ENCODE data around the gene SLC27A1.

SLC27A1 gene

DNA sequence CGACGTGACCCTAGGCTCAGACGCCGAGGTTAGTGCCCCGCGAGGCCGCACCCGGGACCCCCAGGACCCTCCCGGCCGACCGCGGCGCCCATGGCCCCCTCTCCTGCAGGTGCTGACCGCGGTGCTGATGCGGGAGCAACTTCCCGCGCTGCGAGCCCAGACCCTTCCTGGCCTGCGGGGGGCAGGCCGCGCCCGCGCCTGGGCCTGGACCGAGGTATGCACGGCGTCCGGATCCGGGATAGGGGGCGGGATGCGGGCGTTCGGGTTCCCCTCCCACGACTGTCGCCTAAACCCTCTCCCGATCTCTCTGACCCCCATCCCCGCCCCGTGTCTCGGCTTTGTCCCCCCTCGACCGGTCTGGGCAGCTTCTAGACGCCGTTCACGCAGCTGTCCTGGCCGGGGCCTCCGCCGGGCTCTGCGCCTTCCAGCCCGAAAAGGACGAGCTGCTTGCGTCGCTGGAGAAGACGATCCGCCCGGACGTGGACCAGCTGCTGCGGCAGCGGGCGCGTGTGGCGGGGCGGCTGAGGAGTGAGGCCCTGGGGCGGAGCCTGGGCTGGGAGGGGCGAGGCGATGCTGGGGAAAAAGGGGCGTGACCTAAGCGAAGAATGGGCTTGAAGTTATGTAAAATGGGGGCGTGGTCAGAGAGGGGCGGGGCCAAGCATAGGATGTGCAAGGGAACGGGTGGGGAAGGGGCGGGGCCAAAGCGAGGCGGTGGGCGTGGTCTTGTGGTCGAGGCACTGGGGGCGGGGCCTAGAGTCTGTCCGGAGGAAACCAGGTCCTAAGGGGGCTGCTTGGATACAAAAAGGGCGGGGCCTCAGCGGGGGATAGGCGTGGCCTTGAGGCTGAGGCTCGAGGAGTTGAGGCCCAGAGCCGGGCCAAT lies 69.2 kb downstream of the SLC27A1 start (continued):
- no peak for TF ChIP-seq ZNF571 (tag by site-specific recombination; IDR thresholded peaks at IDR 0.05)
- 0 out of 2 replicates have a peak, but pooled peaks have one; percentile 24 for TF ChIP-seq ZNF777 (tag by site-specific recombination; IDR thresholded peaks at IDR 0.05; ENCODE audit: borderline replicate concordance)
- no peak for TF ChIP-seq ZFP3 (tag by site-specific recombination; IDR thresholded peaks at IDR 0.05; ENCODE audit: low read depth)
- TF ChIP-seq ZSCAN23 (tag by site-specific recombination; IDR thresholded peaks at IDR 0.05), result no peak
- no peak for TF ChIP-seq ZNF214 (tag by site-specific recombination; IDR thresholded peaks at IDR 0.05; ENCODE audit: borderline replicate concordance)
- no peak for TF ChIP-seq ZNF776 (tag by site-specific recombination; IDR thresholded peaks at IDR 0.05; ENCODE audit: borderline replicate concordance)
- TF ChIP-seq ZBTB48 (tag by site-specific recombination; IDR thresholded peaks at IDR 0.05), result peak; percentile 21; the same call in 1 of the 2 replicates
- TF ChIP-seq HOXA7 (CRISPR knock-in tag; IDR thresholded peaks at IDR 0.05; ENCODE audit: borderline replicate concordance), result no peak
- TF ChIP-seq ZNF629 (tag by site-specific recombination; IDR thresholded peaks at IDR 0.05), result 0 out of 2 replicates have a peak, but pooled peaks have one; percentile 39
- no peak for TF ChIP-seq ZNF391 (tag by site-specific recombination; IDR thresholded peaks at IDR 0.05; ENCODE audit: borderline replicate concordance, low read depth)
- TF ChIP-seq ZNF660 (tag by site-specific recombination; IDR thresholded peaks at IDR 0.05), result no peak
- TF ChIP-seq ZNF24 (tag by site-specific recombination; IDR thresholded peaks at IDR 0.05), result no peak
- TF ChIP-seq, protein P1, sequence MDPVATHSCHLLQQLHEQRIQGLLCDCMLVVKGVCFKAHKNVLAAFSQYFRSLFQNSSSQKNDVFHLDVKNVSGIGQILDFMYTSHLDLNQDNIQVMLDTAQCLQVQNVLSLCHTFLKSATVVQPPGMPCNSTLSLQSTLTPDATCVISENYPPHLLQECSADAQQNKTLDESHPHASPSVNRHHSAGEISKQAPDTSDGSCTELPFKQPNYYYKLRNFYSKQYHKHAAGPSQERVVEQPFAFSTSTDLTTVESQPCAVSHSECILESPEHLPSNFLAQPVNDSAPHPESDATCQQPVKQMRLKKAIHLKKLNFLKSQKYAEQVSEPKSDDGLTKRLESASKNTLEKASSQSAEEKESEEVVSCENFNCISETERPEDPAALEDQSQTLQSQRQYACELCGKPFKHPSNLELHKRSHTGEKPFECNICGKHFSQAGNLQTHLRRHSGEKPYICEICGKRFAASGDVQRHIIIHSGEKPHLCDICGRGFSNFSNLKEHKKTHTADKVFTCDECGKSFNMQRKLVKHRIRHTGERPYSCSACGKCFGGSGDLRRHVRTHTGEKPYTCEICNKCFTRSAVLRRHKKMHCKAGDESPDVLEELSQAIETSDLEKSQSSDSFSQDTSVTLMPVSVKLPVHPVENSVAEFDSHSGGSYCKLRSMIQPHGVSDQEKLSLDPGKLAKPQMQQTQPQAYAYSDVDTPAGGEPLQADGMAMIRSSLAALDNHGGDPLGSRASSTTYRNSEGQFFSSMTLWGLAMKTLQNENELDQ (tag by site-specific recombination; IDR thresholded peaks at IDR 0.05; ENCODE audit: low read depth), result no peak
- no peak for TF ChIP-seq ZNF707 (tag by site-specific recombination; IDR thresholded peaks at IDR 0.05)
- no peak for TF ChIP-seq ZNF133 (tag by site-specific recombination; IDR thresholded peaks at IDR 0.05)
- TF ChIP-seq KLF9 (tag by site-specific recombination; IDR thresholded peaks at IDR 0.05; ENCODE audit: low read depth), result peak; percentile 99
- no peak for TF ChIP-seq ZNF112 (tag by site-specific recombination; IDR thresholded peaks at IDR 0.05)
- no peak for TF ChIP-seq ZNF223 (tag by site-specific recombination; IDR thresholded peaks at IDR 0.05)
- TF ChIP-seq ZBTB17 (tag by site-specific recombination; IDR thresholded peaks at IDR 0.05), result peak; percentile 86
- TF ChIP-seq ZNF324 (tag by site-specific recombination; IDR thresholded peaks at IDR 0.05), result no peak
- no peak for TF ChIP-seq ZNF510 (tag by site-specific recombination; IDR thresholded peaks at IDR 0.05; ENCODE audit: insufficient replicate concordance)
- TF ChIP-seq KLF16 (tag by site-specific recombination; IDR thresholded peaks at IDR 0.05), result peak; percentile 74; the same call in 1 of the 2 replicates
- TF ChIP-seq ZNF843 (tag by site-specific recombination; IDR thresholded peaks at IDR 0.05), result no peak
- no peak for TF ChIP-seq ZNF350 (tag by site-specific recombination; IDR thresholded peaks at IDR 0.05)
- 0 out of 2 replicates have a peak, but pooled peaks have one; percentile 25 for TF ChIP-seq ZNF10 (tag by site-specific recombination; IDR thresholded peaks at IDR 0.05)
- TF ChIP-seq GLIS1 (tag by site-specific recombination; IDR thresholded peaks at IDR 0.05), result peak; percentile 67
- no peak for TF ChIP-seq ZFP69B (tag by site-specific recombination; IDR thresholded peaks at IDR 0.05)
- TF ChIP-seq ZNF600 (tag by site-specific recombination; IDR thresholded peaks at IDR 0.05), result peak; percentile 94
- TF ChIP-seq PRDM6 (tag by site-specific recombination; IDR thresholded peaks at IDR 0.05), result no peak
- TF ChIP-seq SP3 (tag by site-specific recombination; IDR thresholded peaks at IDR 0.05), result peak; percentile 95
- TF ChIP-seq ZNF302 (tag by site-specific recombination; IDR thresholded peaks at IDR 0.05; ENCODE audit: low read depth), result no peak
- no peak for TF ChIP-seq OSR2 (tag by site-specific recombination; IDR thresholded peaks at IDR 0.05)
- TF ChIP-seq ZNF398 (tag by site-specific recombination; IDR thresholded peaks at IDR 0.05), result peak; percentile 80
- TF ChIP-seq WT1 (tag by site-specific recombination; IDR thresholded peaks at IDR 0.05), result no peak; the same call in 1 of the 2 replicates
- peak; percentile 81 for TF ChIP-seq KLF1 (tag by site-specific recombination; IDR thresholded peaks at IDR 0.05)
